NOMO-1 treated with DMSO at 0.1 percent for 48 hours (cell line): ENCODE results near the gene ELANE.
"Not testable (repeated sequence)": the region's sequence is repeated elsewhere in the genome, so short reads cannot be mapped to it uniquely, and the experiment has no call there.

Experiments
- DNase-seq: peaks from one replicate; lab custom pipeline; 2025; ENCODE audit not compliant: unreplicated experiment; lab: John Stamatoyannopoulos, UW

Gene ELANE

GRCh38 chr19:835210-835810, 16.8 kb upstream of the ELANE start:
- DNase-seq: no peak

- peak; percentile 61 for DNase-seq
Observed at GRCh38 chr19:840519-841206, 11.4 kb upstream of the ELANE start, which contains the start of gene PRTN3. TSS of gene PRTN3 (plus strand) at chr19:840999. CDS start at chr19:841009, 10 bp downstream.

GRCh38 chr19:842802-843179, 9.3 kb upstream of the ELANE start:
- DNase-seq: not testable (repeated sequence)

GRCh38 chr19:843180-843835, 8.8 kb upstream of the ELANE start:
- peak; percentile 28 for DNase-seq

GRCh38 chr19:843836-844545, 8.1 kb upstream of the ELANE start:
- no peak for DNase-seq

- DNase-seq: no peak
Observed at GRCh38 chr19:844546-844971, 7.5 kb upstream of the ELANE start.

- DNase-seq: no peak
Observed at GRCh38 chr19:845707-846521, 6.2 kb upstream of the ELANE start.

DNA sequence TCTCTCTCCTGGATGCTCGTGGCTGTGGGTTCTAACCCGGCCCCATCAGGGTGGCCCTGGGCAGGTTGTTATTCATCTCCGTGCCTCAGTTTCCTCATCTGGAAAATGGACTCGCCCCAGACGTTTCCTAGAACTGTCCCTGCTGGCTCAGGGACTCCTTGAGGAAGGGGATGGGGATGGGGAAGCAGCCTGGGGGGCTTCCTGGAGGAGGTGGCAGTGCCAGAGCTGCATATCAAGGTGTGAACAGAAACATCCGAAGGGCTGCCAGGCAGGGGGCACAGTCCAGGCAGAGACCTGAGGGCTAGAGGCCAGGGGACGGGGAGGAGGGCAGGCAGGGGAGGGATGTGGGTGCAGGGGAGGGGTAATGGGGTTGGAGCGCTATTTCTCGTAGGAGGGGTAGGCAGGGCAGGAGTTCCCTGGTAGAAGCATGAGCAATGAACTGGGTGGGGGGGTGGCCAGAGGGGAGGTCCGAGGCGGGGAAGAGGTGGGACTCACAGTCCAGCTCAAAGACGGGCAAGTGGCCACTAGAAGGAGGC, 3.6 kb upstream of the ELANE start:
- DNase-seq: no peak

- DNase-seq: not testable (repeated sequence)
Observed at GRCh38 chr19:849195-849594, 2.9 kb upstream of the ELANE start.

DNA sequence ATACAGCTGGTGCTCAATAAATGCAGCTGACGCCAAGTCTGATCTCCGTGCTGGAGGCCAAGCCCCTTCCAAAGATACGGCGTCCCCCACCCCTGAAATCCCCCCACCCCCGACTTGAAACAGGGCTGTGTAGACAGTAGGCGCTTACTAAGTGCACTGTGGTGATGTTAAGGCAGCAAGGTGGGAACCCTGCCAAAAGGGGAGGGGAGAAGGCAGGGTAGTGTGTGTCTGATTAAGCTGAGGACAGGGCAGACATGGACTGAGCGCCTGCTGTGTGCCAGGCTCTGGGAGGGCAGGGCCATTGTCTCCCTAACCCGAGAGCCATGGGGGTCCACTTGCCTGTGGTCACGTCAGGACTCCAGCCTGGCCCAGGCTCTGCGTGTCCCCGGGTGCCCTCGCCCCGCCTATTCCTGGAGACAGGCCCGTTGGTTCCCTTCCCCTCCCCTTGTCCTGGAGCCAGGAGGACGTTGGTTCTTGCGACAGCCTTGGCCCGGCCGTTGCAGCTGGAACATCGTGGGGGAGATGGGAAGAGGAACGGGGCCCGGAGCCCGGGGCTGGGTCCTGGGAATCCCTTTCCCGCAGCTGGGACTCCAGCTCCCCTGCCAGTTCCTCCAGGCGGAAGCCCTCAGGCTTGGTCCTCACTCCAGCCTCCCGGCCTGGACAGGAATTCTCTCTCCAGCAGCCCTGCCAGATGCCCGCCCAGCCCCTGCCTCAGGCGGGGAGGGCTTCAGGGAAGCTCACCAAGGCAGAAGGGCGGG, 1.7 kb upstream of the ELANE start:
- DNase-seq: peak; percentile 45

GRCh38 chr19:850979-851335, 1.1 kb upstream of the ELANE start:
- no peak for DNase-seq

DNA sequence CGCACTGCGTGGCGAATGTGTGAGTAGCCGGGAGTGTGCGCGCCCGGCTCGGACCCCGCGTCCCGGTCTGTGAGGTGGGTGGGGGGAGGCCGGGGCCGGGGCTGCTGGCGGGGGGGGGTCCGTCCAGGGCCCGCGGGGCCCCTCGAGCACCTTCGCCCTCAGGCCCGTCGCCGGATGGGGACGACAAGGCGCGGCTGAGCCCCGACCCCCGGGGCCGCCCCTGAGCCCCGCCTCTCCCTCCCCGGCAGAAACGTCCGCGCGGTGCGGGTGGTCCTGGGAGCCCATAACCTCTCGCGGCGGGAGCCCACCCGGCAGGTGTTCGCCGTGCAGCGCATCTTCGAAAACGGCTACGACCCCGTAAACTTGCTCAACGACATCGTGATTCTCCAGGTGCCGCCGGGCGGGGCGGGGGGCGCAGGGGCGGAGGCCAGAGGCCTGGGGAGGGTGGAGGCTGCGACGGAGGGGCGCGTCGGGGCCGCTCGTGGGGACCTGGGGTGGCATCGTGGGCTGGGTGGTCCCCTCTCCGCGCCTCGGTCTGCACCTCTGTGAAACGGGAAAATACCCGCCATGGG, 997 bp downstream of the ELANE start:
- no peak for DNase-seq

DNA sequence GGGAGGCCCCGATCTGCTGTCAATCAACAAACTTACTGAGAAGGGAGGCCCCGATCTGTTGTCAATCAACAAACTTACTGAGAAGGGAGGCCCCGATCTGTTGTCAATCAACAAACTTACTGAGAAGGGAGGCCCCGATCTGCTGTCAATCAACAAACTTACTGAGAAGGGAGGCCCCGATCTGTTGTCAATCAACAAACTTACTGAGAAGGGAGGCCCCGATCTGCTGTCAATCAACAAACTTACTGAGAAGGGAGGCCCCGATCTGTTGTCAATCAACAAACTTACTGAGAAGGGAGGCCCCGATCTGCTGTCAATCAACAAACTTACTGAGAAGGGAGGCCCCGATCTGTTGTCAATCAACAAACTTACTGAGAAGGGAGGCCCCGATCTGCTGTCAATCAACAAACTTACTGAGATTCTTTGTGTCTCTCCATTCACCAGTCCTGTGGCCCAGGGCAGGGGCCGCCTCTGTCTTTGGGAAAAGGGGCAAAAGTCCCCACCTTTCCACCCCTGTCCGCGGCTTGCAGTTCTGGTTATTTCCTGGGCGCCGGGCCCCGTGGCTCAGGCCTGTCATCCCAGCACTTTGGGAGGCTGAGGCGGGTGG, 1.6 kb downstream of the ELANE start:
- not testable (repeated sequence) for DNase-seq

DNA sequence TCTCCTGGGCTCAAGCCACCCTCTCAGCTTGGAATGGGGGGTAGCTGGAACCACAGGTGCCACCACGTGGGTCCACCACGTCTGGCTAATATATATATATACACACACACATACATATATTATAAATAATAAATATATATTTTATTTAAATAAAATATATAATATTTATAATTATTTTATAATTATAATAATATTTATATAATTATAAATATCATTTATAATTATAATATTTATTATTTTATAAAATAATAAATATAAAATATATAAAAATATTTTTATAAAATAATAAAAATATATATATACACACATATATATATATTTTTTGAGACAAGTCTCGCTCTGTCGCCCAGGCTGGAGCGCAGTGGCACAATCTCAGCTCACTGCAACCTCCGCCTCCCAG, 2.4 kb downstream of the ELANE start:
- DNase-seq: no peak

DNA sequence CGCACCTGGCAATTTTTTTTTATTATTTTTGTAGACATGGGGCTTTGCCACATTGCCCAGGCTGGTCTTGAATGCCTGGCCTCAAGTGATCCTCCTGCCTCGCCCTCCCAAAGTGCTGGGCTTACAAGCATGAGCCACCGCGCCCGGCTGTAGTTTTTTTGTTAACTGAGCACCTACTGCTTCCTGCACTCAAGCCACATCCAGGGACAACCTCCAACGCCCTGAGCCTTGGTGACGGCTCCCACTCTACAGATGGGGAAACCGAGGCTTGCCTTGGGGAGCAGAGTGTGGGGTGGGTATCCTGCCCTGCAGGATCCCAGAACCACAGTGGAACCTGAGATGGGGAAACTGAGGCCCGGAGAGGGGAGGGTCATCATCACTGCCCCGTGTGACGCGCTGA, 3.0 kb downstream of the ELANE start:
- DNase-seq: no peak

GRCh38 chr19:855566-856120, 3.5 kb downstream of the ELANE start:
- DNase-seq: no peak

- no peak for DNase-seq
Observed at GRCh38 chr19:858284-858683, 6.2 kb downstream of the ELANE start.

- DNase-seq: peak; percentile 69
Observed at GRCh38 chr19:858868-859843, 7.1 kb downstream of the ELANE start, which contains the start of gene CFD. TSS of gene CFD (plus strand) at chr19:859664. CDS start at chr19:859690, 26 bp downstream.
